ENCODE measurements around the gene TUBGCP3.

The TUBGCP3 gene

DNA sequence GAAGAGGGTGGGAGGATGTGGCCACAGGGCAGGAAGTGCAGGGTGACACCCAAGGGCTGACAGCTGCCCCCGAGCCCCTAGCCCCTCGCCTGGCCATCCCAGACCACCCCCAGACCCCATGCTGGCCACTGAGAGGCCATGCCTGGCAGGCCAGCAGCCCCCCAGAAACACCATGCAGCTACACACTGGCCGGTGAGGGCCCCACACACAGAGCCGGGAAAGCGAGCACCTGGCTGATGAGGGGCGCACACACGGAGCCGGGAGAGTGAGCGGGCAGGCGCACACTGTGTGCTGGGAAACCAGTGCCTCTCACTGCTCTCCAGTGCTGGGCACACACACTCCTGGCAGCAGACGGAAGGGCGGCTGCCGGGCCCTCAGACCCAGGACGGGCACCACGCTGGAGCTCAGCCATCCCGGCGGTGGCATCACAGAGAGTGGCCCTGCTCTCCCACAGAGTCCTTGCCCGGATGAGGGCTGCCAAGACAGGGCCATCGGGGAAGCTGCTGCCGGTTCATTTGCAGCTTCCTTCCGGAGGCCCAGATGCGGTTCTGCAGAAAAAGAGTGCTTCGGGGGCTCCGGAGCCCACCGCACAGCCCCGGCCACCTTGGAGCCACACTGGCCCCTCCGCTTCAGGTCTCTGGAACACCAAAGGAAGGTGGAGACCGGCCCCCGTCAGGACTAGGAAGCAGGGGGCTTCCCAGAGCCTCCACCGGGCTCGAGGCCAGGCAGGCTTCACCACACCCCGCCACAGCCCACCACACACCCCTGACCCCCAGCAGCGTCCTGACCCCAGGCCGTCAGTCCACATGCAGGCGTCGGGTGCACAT lies 135.4 kb downstream of the TUBGCP3 start:
- no peak for DNase-seq (ENCODE audit: low spot score)

DNA sequence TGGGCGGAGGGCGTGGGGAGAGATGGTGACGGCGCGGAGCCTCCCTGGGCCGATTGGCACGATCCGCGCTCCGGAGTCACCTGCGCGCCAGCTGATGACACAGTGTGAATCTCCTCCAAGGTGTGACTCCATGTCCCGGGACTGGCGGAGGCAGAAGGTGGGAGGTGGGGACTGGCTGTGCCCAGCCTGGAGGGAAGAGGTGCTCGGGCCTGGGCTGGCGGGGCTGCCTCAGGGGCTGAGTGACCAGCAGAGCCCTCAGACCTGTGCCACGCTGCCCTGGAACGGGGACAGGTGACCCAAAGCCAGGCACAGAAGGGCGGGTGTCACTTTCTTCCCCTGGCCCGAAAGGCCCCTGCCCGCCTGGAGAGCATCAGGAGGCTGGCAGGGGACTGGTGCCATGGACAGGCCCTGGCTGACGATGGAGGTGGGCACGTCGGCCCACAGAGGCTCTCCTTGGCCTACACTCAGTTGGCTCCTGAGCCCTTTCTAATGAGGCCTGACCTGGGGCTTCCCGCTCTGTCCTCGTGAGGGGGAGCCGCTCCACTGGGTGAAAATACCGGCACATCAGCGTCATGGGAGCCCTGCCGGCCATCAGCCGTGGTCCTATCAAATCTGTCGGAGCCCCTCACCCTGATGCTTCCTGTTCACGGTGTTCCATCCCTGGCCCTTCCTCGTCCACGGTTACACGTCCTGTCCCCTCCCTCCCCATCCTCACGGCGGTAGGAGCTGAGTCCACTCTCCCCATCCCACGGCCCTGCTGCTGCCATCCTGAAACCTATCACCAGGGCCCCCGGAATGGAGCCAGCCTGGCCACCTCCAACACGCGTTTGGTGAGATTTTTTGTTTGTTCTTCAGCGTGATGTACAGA lies 136.2 kb downstream of the TUBGCP3 start:
- DNase-seq (ENCODE audit: low spot score): no peak

GRCh38 chr13:112450904-112451240 lies 137.1 kb downstream of the TUBGCP3 start:
- DNase-seq (ENCODE audit: low spot score): no peak

DNA sequence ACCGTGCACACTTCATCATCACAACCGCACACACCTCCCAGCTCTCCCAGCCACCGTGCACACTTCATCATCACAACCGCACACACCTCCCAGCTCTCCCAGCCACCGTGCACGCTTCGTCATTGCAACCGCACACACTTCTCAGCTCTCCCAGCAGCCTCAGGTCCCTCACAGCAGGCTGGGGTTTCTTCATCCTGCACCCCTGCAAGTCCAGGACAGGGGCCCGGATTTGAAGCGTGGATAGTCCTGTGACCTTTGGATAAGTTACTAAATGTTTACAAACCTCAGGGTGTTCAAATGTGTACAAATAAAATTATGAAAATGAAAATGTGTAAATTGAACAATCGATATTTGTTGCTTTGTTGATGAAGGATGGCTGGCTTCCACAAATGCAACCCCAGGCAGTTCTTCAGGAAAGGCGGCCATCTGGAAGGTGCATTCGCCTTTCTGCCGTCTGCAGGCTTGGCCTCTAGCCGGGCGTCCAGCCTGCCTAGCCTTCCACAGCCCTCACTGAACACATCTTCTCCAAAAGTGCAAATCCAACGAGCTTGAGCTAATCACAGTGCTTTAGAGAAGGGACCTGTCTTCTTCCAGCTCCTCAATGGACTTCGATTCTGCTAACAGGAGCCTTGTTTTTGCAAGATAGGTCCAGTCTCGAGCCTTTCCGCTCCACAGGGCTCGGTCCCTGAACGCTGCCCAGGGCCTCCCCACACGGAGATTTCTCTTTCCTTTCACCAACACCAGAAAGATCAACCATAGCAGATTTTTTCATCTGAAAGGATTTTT lies 137.6 kb downstream of the TUBGCP3 start:
- no peak for DNase-seq (ENCODE audit: low spot score)

DNA sequence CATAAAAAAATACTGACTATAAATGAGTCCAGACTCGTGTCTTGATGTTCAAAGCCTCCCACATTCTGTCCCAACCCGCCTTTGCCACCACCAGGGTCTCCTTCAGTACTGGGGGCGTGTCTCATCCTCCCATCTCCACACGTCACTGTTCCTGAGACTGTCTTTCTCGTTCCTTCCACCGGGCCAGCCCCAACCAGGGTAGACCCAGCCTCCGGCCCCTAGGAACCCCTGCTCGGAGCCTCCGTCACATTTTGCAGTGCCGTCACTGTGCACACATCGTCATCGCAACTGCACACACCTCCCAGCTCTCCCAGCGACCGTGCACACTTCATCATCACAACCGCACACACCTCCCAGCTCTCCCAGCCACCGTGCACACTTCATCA lies 138.4 kb downstream of the TUBGCP3 start:
- no peak for DNase-seq (ENCODE audit: low spot score)

GRCh38 chr13:112448621-112449544 lies 139.1 kb downstream of the TUBGCP3 start:
- no peak for DNase-seq (ENCODE audit: low spot score)

- no peak for DNase-seq (ENCODE audit: low spot score)
These were observed 140.0 kb downstream of the TUBGCP3 start for GRCh38 chr13:112447761-112448603.

- no peak for DNase-seq (ENCODE audit: low spot score)
These were observed 140.6 kb downstream of the TUBGCP3 start for GRCh38 chr13:112447306-112447705.

GRCh38 chr13:112446867-112447266 lies 141.1 kb downstream of the TUBGCP3 start:
- no peak for DNase-seq (ENCODE audit: low spot score)

DNA sequence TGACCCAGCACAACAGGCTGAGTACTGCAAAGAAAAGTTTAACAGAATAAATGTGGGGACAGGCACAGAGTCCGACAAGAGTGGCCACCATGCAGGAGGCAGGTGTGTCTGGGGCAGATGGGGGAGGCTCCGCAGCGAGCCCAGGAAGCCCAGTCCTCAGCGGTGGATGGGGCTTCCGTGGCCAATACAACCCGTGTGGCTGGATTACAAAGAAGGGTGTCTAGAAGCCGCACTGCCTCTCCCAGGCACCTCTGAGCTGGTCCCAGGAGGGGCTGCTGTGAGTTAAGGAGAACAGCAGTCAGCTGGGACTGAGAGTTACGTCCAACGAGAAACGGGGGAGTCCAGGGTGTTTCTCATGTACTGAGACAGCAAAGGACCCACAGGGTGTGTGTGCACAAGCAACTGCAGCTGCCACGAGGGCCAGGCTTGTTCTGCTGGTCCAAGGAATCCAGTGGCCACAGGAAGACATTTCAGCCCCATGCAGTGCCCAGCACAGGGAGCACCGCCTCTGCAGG lies 141.5 kb downstream of the TUBGCP3 start:
- DNase-seq (ENCODE audit: low spot score): no peak

- DNase-seq (ENCODE audit: low spot score): no peak
These were observed 142.3 kb downstream of the TUBGCP3 start for GRCh38 chr13:112445411-112446271.

GRCh38 chr13:112444416-112445399 lies 143.2 kb downstream of the TUBGCP3 start:
- DNase-seq (ENCODE audit: low spot score): no peak

GRCh38 chr13:112443995-112444311 lies 144.0 kb downstream of the TUBGCP3 start:
- peak; percentile 55 for DNase-seq (ENCODE audit: low spot score)

DNA sequence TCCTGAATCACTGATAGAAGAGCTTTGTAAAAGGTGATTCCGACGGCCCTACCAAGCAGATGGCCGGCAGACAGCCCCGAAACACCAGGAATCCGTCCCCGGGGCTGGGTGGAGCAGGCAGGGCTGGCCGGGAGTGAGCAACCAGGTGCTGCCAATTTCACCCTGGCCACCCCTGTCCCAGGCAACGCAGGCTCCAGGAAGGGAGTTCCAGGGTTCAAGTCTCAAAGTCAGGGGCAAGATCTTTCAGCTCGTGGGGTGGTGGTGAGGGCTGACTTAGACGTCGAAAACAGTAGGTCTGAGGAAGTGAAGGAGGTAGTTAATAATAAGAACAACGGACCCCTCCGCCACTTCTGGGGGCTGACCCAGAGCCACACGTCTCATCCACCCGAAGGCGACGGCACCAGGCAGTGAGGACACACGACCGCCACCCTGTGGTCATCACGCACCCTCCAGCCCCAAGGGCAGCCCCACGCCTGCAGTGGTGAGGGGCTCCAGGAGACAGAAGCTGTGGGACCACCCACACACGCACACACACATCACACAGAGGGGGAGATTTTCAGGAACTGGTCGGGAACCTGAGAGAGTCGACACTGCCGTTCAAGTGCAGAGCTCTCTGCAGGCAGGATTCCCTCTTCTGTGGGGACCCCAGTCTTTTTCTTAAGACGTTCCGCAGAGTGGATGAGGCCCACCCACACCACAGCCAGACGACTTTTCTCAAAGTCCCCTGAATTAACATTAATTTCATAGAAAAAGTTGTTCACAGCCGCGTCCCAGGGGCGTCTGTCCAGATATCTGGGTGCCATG lies 144.6 kb downstream of the TUBGCP3 start:
- DNase-seq (ENCODE audit: low spot score): no peak

DNA sequence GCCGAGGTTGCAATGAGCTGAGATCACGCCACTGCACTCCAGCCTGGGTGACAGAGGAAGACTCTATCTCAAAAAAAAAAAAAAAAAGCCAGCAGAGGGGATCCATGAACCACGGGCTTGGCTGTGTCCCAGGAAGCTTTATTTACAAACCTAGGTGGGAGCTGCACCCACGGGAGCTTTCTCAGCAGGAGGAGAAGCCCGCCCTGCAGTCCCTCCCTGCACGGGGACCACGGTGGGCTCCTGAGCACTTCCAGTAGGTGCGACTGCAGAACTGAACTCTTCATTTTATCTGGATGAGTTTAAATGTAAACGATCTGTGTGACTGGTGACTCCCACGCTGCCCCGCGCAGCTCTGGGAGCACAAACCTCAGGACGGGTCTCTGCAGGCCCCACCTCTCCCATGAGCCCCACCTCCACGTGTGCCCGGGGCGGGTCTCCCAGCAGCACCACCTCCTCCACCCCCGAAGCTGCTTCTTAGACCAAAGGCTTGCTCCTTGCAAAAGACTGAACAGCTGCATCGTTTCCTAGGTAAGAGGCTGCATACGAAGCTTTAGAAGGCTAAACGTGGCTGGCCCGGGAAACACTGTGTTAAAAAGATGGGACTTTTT lies 145.4 kb downstream of the TUBGCP3 start:
- DNase-seq (ENCODE audit: low spot score): no peak

DNA sequence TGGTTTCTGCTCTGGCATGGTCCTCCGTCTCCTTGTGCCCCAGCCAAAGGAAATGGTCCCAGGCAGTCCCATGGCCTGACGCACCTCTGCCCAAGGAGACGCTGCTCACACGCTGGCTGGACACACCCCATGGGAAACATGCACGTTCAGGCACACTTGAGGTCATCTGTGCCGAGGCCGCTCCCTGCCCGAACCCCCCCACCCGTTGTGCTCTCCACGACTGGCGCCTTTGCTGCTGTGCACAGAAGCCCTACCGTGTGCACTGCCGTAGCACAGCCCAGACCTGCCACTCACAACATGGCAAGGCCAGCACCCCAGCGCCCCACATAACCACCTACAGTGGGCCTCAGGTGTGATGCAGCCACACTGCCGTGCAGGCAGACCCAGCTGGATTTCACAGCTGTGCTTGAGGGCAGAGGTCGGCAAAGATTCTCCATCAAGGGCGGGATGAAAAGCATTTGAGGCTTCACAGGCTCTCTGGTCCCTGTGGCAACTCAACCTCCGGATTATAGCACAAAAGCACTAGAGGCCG lies 146.1 kb downstream of the TUBGCP3 start:
- no peak for DNase-seq (ENCODE audit: low spot score)

GRCh38 chr13:112441226-112441625 lies 146.7 kb downstream of the TUBGCP3 start:
- DNase-seq (ENCODE audit: low spot score): no peak

Measured in LoVo (cell line).